GM21390 (cell line): ENCODE results near the gene SMIM35.

Experiments
- ATAC-seq: cut with Tn5 transposase; IDR thresholded peaks from one replicate; pipeline ENCODE4 v1.9.1; 2021; ENCODE audit not compliant: unreplicated experiment

SMIM35 gene

GRCh38 chr11:118086913-118087768, at the start of gene SMIM35:
Gene SMIM35, minus strand, starts transcription at chr11:118086963. Its CDS starts 206 bp downstream, at chr11:118086757.
- ATAC-seq, result no peak

GRCh38 chr11:118136341-118136740, 49.6 kb upstream of the SMIM35 start:
- ATAC-seq, result no peak

DNA sequence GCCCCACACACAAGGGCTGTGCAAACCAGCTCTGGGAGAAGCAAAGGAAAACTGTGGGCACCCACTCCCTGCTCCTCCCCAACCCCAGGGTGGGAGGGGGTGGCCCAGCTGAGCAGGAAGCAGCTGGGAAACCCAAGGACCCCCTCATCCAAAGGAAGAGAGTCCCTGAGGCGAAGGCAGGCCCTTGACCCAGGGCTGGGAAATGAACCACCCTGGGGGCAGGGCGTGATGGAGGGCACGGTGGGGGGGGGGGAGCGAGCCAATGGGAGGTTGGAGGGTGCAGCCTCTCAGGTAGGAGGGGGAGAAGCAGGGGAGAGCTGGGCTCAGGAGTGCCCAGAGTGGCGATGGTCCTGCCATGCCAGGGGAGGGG, 49.0 kb upstream of the SMIM35 start:
- no peak for ATAC-seq

- no peak for ATAC-seq
These were observed 48.5 kb upstream of the SMIM35 start for GRCh38 chr11:118135051-118135795.

DNA sequence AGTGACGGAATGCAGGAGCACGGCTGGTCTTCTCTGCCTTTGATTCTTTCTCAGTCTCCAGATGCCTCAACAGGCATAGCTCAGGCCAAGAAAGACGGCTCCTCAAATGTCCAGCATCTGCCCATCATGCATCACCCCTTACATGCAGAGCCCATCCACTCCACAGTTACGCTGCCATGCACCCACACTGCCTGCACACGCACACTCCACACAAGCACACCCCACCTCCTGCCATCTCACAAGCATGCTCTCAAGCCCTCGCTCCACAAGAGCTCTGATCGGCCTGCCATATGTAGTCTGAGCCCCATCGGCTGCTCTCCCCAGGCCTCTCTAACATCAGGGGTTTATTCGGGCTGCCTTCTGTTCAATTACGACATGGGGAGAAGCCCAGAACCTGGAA, 47.1 kb upstream of the SMIM35 start:
- ATAC-seq, result no peak

DNA sequence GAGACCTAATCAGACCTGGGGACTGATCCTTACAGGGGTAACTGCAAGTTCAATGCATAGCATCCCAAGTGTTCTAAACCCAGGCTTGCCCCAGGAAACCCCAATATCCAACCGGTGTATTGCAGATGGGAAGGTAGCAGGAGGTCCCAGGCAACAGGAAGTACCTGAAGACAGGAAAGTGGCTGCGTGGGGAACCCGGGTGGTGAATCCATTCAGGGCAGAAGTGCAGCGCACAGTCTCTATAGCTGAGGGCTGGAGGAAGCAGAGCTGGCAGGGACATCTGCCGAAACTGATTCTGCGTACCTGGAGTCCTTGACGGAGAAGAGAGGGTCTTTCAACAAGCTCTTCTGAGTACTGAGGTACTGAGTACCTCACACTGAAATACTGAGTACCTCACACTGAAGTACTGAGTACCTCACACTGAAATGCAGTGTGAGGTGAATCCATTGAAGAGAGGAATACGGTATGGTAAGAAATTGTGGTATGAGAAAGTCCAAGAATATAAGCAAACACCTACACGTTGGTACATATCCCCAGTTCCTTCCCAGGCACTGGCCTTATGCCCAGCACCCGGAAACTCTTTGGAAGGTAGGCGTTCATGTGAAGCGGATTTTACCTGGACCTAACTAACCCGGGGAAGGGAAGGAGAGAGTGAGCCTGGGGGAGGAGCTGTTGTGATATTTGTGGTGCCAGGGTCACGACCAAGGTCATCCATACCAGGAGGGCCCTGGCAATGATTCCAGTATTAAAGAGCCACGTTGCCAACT, 45.8 kb upstream of the SMIM35 start:
- no peak for ATAC-seq

DNA sequence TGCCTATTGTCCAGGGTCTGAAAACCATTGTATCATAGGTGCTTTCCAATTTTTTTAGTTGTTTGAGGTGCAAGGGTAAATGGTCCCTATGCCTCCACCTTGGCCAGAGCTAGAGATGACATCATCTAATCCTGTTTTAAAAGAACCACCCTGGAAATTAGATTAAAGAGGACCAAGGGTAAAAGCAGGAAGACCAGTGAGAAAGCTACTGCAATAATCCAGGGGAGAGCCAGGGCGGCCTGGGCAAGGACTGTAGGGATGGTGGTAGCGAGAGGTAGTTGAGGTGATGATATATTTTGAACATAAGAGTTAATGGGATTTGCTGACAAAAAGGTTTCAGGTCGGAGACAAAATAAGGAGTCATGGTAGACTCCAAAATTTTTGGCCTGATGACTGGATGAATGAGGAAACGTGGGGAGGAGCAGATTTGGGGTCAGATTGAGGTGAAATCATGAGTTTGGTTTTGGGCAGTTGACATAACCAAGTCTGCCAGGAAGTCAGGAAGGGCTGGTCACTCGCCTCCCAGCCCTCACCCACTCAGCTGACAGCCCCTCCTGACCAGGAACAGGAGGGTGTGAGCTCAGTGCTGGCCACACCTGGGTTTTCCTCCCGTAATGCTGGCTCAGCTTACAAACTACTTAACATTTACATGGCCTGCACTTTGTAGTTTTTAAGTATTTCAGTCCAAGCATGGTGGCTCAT, 42.9 kb upstream of the SMIM35 start:
- ATAC-seq, result no peak

DNA sequence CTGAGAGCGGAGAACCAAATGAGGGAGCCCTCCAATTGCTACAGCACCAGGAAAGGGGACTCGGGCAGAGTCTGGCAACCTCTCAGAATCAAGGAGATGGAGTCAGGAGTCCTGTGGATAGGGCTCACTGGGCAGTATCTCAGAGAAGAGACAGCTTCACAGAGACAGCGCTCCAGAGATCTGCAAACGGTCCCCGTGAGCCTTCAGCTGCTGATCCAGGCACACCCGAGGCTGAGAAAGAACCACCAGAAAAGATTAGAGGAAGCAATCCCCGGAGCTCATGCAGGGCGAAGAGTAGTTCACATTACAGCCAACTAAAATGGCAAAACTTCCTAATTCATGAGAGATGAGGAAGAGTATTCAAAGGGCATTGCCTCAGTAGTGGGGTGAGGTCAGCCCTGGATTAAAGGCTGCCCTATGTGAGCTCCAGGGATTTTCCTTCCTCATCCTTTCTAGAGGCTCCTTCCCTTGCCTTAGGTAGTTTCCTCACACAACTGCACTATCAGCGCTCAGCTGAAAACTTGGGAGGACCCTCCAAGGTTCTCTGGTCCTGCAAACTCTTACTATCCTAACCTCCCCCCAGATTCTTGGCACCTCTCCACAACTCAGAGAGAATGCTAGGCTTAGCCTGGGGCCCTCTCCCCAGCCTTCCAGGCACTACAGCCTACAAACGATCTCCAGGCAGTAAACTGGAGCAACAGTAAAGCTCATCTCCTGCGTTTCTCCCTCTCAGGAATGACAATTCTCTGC, 42.1 kb upstream of the SMIM35 start:
- ATAC-seq, result no peak

- no peak for ATAC-seq
These were observed 41.5 kb upstream of the SMIM35 start for GRCh38 chr11:118128310-118128709.

DNA sequence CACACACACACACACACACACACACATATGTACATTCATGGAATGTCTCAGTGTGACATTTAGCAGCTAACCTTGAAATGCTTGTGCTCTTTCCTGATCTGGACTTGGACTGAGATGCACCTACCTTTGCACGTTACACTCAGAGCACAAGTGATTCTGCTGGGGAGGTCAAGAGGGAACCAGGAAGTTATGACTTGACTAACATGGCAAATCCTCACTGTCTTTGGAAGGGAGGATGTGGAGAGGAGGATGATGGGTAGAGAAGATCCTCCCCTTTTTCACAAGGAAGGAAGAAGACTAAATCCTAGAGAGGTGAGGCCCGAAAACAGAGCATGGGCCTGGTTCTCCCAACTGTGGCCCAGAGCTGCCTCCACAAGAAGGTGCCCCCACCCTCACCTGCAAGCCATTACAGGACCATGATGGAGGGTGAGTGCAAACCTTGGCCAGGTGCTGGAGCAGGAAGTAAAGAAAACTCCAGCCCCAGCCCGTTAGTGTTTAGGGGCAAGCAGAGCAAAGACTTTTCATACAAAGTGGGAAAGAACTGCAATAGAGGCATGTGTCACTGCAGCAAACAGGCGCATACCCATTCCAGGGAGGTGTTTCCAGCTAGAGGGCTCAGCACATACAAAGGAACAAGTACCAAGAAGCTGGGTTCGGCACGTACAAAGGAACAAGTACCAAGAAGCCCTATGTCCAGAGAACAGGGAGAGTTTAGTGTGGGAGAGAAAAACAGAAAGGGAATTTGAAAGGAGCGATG, 39.5 kb upstream of the SMIM35 start:
- no peak for ATAC-seq

DNA sequence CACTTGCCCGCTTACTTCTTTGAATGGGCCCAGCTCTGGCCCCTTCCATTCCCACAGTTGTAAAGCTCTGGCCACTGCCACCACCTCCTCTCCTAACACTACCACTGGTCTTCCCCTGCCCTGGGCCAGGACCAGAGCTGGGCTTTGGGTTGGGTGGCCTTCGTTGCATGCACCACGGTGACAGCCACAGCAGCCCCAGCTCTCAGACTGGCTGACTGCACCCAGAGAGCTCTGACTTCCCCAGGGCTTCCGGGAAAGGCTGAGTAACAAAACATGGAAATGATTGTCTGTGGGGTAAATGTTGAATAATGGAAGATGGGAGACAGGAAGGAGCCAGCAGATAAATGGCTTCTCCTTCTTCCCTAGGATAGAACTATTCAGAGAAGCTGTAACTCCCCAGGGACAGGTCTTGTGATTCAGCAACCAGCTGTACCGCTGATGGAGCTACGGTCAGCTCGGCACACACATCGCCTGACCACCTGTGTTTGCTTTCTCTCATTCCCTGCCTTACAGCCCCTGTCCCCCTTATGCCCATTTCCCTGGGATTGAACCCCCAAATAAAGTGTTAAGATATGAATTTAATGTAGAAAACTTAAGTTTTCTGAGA, 38.3 kb upstream of the SMIM35 start:
- no peak for ATAC-seq

DNA sequence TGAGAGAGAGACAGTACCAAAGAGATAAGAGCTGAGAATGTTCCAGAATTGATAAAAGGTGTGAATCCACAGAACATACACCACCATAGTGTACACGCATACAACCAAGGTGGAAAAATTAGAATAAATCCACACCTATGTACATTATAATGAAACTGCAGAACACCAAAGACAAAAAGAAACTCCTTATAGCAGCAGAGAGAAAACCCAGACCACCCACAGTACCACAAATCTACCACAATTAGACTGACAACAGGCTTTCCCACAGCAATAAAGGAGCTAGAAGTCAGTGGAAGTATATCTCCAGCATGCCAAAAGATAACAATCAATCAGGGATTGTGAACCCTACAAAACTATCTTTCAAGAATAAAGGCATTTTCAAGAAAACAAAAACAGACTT, 34.0 kb upstream of the SMIM35 start:
- ATAC-seq, result no peak

GRCh38 chr11:118117790-118118601, 31.2 kb upstream of the SMIM35 start:
- no peak for ATAC-seq

DNA sequence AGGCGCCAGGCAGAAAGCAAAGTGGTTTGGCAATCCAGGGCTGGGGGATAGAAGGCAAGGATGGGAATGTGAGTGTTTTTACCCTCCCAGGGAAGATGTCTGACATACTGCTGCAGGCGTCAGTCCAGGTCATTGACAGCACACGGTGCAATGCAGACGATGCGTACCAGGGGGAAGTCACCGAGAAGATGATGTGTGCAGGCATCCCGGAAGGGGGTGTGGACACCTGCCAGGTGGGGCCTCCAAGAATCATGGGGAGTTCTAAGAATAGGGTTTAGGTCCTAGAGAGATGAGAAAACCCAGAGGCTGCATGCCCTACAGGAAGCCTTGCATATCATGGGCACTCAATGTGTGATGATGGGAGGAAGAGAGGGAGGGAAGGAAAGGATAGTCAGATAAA, 28.3 kb upstream of the SMIM35 start:
- ATAC-seq, result no peak

GRCh38 chr11:118114266-118114665, 27.5 kb upstream of the SMIM35 start:
- no peak for ATAC-seq

- no peak for ATAC-seq
These were observed 26.1 kb upstream of the SMIM35 start for GRCh38 chr11:118112711-118113430.

GRCh38 chr11:118111744-118112035, 24.9 kb upstream of the SMIM35 start:
- ATAC-seq, result no peak
